ENCODE results near the gene FBXL16.
A peak's percentile ranks its signal among the peaks of the same experiment; 100 is the strongest.
"Not testable (repeated sequence)": the region's sequence is repeated elsewhere in the genome, so short reads cannot be mapped to it uniquely, and the experiment has no call there.

FBXL16 gene

GRCh38 chr16:747978-748746 lies 42.6 kb upstream of the FBXL16 start:
- no peak overlapping the region for H3K4me3 ChIP-seq (ENCODE audit: low read depth, low read length)
- TF ChIP-seq, protein P1, sequence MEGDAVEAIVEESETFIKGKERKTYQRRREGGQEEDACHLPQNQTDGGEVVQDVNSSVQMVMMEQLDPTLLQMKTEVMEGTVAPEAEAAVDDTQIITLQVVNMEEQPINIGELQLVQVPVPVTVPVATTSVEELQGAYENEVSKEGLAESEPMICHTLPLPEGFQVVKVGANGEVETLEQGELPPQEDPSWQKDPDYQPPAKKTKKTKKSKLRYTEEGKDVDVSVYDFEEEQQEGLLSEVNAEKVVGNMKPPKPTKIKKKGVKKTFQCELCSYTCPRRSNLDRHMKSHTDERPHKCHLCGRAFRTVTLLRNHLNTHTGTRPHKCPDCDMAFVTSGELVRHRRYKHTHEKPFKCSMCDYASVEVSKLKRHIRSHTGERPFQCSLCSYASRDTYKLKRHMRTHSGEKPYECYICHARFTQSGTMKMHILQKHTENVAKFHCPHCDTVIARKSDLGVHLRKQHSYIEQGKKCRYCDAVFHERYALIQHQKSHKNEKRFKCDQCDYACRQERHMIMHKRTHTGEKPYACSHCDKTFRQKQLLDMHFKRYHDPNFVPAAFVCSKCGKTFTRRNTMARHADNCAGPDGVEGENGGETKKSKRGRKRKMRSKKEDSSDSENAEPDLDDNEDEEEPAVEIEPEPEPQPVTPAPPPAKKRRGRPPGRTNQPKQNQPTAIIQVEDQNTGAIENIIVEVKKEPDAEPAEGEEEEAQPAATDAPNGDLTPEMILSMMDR (IDR thresholded peaks at IDR 0.05; ENCODE audit: low read depth, low read length): no peak

- H3K4me3 ChIP-seq (ENCODE audit: low read depth, low read length): no peak overlapping the region
- TF ChIP-seq, protein P1 (IDR thresholded peaks at IDR 0.05; ENCODE audit: low read depth, low read length): no peak
Measured at GRCh38 chr16:746637-747036, 41.0 kb upstream of the FBXL16 start.

- H3K4me3 ChIP-seq (ENCODE audit: low read depth, low read length): no peak overlapping the region
- TF ChIP-seq, protein P1 (IDR thresholded peaks at IDR 0.05; ENCODE audit: low read depth, low read length): no peak
Measured at GRCh38 chr16:745739-746138, 40.1 kb upstream of the FBXL16 start.

GRCh38 chr16:743794-744500 lies 38.3 kb upstream of the FBXL16 start:
- TF ChIP-seq, protein P1 (IDR thresholded peaks at IDR 0.05; ENCODE audit: low read depth, low read length): no peak
- no peak overlapping the region for H3K4me3 ChIP-seq (ENCODE audit: low read depth, low read length)

DNA sequence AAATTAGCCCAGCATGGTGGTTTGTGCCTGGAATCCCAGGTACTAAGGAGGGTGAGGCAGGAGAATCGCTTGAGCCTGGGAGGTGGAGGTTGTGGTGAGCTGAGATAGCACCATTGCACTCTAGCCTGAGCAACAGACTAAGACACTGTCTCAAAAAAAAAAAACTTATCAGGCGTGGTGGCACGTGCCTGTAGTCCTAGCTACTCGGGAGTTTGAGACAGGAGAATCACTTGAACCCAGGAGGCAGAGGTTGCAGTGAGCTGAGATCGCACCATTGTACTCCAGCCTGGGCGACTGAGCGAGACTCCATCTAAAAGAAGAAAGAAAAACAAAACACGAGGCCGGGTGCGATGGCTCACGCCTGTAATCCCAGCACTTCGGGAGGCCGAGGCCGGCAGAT lies 37.3 kb upstream of the FBXL16 start:
- H3K4me3 ChIP-seq (ENCODE audit: low read depth, low read length): not testable (repeated sequence)

- no peak overlapping the region for H3K4me3 ChIP-seq (ENCODE audit: low read depth, low read length)
- TF ChIP-seq, protein P1 (IDR thresholded peaks at IDR 0.05; ENCODE audit: low read depth, low read length): no peak
Measured at GRCh38 chr16:741986-742629, 36.5 kb upstream of the FBXL16 start.

DNA sequence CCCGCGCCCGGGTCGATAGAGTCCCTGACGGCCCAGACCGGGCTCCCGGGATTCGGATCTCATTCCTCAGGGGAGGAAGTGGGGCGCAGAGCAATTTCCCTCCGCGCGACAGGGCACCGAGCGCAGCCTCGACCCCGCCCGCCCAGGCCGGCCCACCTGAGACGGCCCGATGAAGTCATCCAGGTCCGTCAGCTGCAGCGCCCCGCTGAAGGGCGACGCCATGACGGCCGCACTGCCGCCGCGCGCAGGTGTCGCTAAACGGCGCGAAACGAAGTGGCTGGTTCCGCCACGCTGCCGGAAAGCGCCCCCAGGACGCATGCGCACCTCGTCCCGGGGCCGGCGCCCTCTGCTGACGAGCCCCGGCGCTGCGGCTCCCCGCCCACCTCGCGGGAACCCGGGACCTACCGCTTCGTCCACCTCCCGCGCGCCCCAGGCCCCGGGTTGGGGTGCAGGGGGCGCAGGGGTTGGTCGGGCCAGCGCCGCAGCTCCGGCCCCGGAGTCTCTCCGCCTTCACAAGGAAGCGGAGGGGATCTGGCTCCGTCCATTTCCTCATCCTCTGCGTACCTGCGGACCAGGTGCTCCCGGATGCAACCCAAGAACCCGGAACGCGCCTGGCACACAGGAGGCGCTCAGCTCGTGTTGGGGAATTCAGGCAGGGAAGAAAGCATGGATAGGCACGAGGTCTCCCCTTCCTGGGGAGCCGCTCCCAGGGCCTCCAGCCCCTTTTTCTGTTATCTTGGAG lies 35.3 kb upstream of the FBXL16 start, which contains the start of gene CIAO3:
TSS of gene CIAO3 (minus strand) at position 234 of the 742 bp plus-strand sequence. CDS start at position 222, 12 bp downstream.
- peak within 1 kb of the TSS; percentile 91 for H3K4me3 ChIP-seq (ENCODE audit: low read depth, low read length)
- TF ChIP-seq, protein P1 (IDR thresholded peaks at IDR 0.05; ENCODE audit: low read depth, low read length): peak; percentile 78
